ENCODE data around the gene TRAPPC10. TPM values are rescaled to one million over a fixed set of nuclear protein-coding genes. Genes with fewer than 3 reads are reported as not detected.

TRAPPC10 gene
- total RNA-seq, 1 experiment from 2014 or later, result 31.5 TPM

GRCh38 chr21:44002511-44002910, 9.6 kb upstream of the TRAPPC10 start:
- H3K36me3 ChIP-seq (ENCODE audit: control insufficient read depth in 1 of 2, insufficient read depth in 2 of 2, low read length in 2 of 2), result no peaks in the 10 kb centered on the region
- H2AFZ ChIP-seq (ENCODE audit: low read depth, low read length, poor library complexity, severe bottlenecking), result no peak overlapping the region
- ChIA-PET RAD21 (ENCODE audit: low non-redundant PET in 1 of 2, low total read pairs in 2 of 2, uncharacterized antibody in 2 of 2, unreplicated experiment in 2 of 2) (no interaction called here), POLR2A (no interaction called here), CTCF (no interaction called here)
- BruUV-seq (replicated peaks), result no TSS peak
- no peak overlapping the region for H3K27ac ChIP-seq (ENCODE audit: low read depth, low read length)
- H3K4me2 ChIP-seq (ENCODE audit: low read length), result no peak overlapping the region
- H3K9me2 ChIP-seq (ENCODE audit: insufficient read depth), result no peaks in the 10 kb centered on the region
- no peak for TF ChIP-seq ELF1 (IDR thresholded peaks at IDR 0.05; ENCODE audit: borderline replicate concordance, low read depth)
- TF ChIP-seq ZFX (IDR thresholded peaks at IDR 0.05), result no peak
- no peak for TF ChIP-seq POLR2AphosphoS5 (IDR thresholded peaks at IDR 0.05; ENCODE audit: low read depth, low read length)
- TF ChIP-seq SIN3A (IDR thresholded peaks at IDR 0.05; ENCODE audit: low read depth), result no peak
- TF ChIP-seq MAX (IDR thresholded peaks at IDR 0.05), result no peak
- H4K20me1 ChIP-seq (ENCODE audit: insufficient read depth), result no peaks in the 10 kb centered on the region
- intact Hi-C loops (cut with micrococcal nuclease), result loop anchor here (10.0 kb wide), 1 partner anchor 58 kb away; no protein-coding TSS in a partner anchor
- no peaks in the 10 kb centered on the region for H3K4me1 ChIP-seq (ENCODE audit: control insufficient read depth in 1 of 2, insufficient read depth in 2 of 2, low read length in 2 of 2)
- H3K4me3 ChIP-seq (replicated peaks in 1 of 2; ENCODE audit: low read depth in 1 of 2, low read length in 2 of 2), result no peak overlapping the region
- no peak for DNase-seq (ENCODE audit: low read depth, low spot score)
- no peaks in the 10 kb centered on the region for H3K9me3 ChIP-seq (ENCODE audit: control insufficient read depth in 1 of 2, insufficient read depth in 1 of 2, low read depth in 1 of 2, low read length in 2 of 2)
- H3K27me3 ChIP-seq (ENCODE audit: insufficient read depth, low read length), result no peaks in the 10 kb centered on the region
- no peaks in the 10 kb centered on the region for H3K79me2 ChIP-seq (ENCODE audit: insufficient read depth, low read length)
- ATAC-seq, result no peak
- H3K9ac ChIP-seq (ENCODE audit: low read length), result no peak overlapping the region

GRCh38 chr21:44003307-44003966, 8.7 kb upstream of the TRAPPC10 start:
- Histone ChIP-seq H3K9me3 (ENCODE audit: control insufficient read depth in 1 of 2, insufficient read depth in 1 of 2, low read depth in 1 of 2, low read length in 2 of 2) (no peaks in the 10 kb centered on the region), H3K27me3 (ENCODE audit: insufficient read depth, low read length) (no peaks in the 10 kb centered on the region), H3K79me2 (ENCODE audit: insufficient read depth, low read length) (no peaks in the 10 kb centered on the region), H2AFZ (ENCODE audit: low read depth, low read length, poor library complexity, severe bottlenecking) (no peak overlapping the region), H3K4me3 (replicated peaks in 1 of 2; ENCODE audit: low read depth in 1 of 2, low read length in 2 of 2) (no peak overlapping the region), H3K9ac (ENCODE audit: low read length) (no peak overlapping the region), H3K36me3 (ENCODE audit: control insufficient read depth in 1 of 2, insufficient read depth in 2 of 2, low read length in 2 of 2) (no peaks in the 10 kb centered on the region), H3K4me2 (ENCODE audit: low read length) (no peak overlapping the region), H3K4me1 (ENCODE audit: control insufficient read depth in 1 of 2, insufficient read depth in 2 of 2, low read length in 2 of 2) (no peaks in the 10 kb centered on the region), H3K27ac (ENCODE audit: low read depth, low read length) (no peak overlapping the region), H3K9me2 (ENCODE audit: insufficient read depth) (no peaks in the 10 kb centered on the region), H4K20me1 (ENCODE audit: insufficient read depth) (no peaks in the 10 kb centered on the region)
- TF ChIP-seq MAX (IDR thresholded peaks at IDR 0.05) (no peak), SIN3A (IDR thresholded peaks at IDR 0.05; ENCODE audit: low read depth) (no peak)
- no TSS peak for BruUV-seq (replicated peaks)
- ChIA-PET POLR2A (no interaction called here), RAD21 (ENCODE audit: low non-redundant PET in 1 of 2, low total read pairs in 2 of 2, uncharacterized antibody in 2 of 2, unreplicated experiment in 2 of 2) (no interaction called here), CTCF (no interaction called here)
- no peak for DNase-seq (ENCODE audit: low read depth, low spot score)
- intact Hi-C loops (cut with micrococcal nuclease), result loop anchor here (10.0 kb wide), 1 partner anchor 59 kb away; no protein-coding TSS in a partner anchor
- no peak for ATAC-seq
